Ascending aorta (tissue), 2 donors: Measurements from ENCODE around the gene GPR65. TPM values are rescaled to one million over a fixed set of nuclear protein-coding genes. Genes with fewer than 3 reads are reported as not detected.

Experiments
- DNase-seq, 2 donors: peaks; one replicate each; pipeline ENCODE4 v3.0.0-alpha.2; 2019; ENCODE audit warnings: low spot score in 2 of 2
- H3K27ac ChIP-seq, 2 donors: fragments of 200-600 bp; sonication (generic); one replicate each; pipeline ENCODE4 v1.5.1; 2016 to 2017; ENCODE audit warnings: mild to moderate bottlenecking in 1 of 2
- H3K27me3 ChIP-seq: fragments of 200-600 bp; sonication (generic); one replicate; pipeline ENCODE4 v1.5.1; 2017
- H3K36me3 ChIP-seq, 2 donors: fragments of 200-600 bp; sonication (generic); one replicate each; pipeline ENCODE4 v1.5.1; 2016
- H3K4me1 ChIP-seq, 2 donors: fragments of 200-600 bp; sonication (generic); one replicate each; pipeline ENCODE4 v1.5.1; 2016 to 2017; ENCODE audit warnings: mild to moderate bottlenecking in 1 of 2
- H3K4me3 ChIP-seq, 2 donors: fragments of 200-600 bp; sonication (generic); one replicate each; pipeline ENCODE4 v1.5.1; 2016 to 2017; ENCODE audit warnings: mild to moderate bottlenecking in 1 of 2
- H3K9me3 ChIP-seq, 2 donors: fragments of 200-600 bp; sonication (generic); one replicate each; pipeline ENCODE4 v1.5.1; 2016
- CTCF ChIP-seq, 3 experiments: fragments of 200-600 bp in 2 of 3; fragments of 450-650 bp in 1 of 3; sonication (generic) in 2 of 3; IDR thresholded peaks; one replicate each; pipeline ENCODE4 v1.5.1; 2016 to 2019; ENCODE audit warnings: antibody characterized with exemption in 3 of 3, mild to moderate bottlenecking in 1 of 3, moderate library complexity in 1 of 3
- intact Hi-C: fragments of 100-400 bp; cut with DNase I; formaldehyde crosslinking; loops from one replicate; pipeline ENCODE4 v1.15.1; 2023
- total RNA-seq: library from RNA; depleted of rRNA; stranded (reverse); fragments of >200 nt; gene quantifications from one replicate; pipeline ENCODE4 v1.1.0, GENCODE V29; 2016

Gene GPR65
- total RNA-seq, 1 donor from 2014 or later: 0.32 TPM

GRCh38 chr14:88009486-88009885, 4.6 kb downstream of the GPR65 start:
- H3K36me3 ChIP-seq: no peaks in the 10 kb centered on the region
- no peak for TF ChIP-seq CTCF (IDR thresholded peaks at IDR 0.05)
- intact Hi-C loops: no loop called here

GRCh38 chr14:88010331-88010730, 5.4 kb downstream of the GPR65 start:
- H3K4me1 ChIP-seq: no peaks in the 10 kb centered on the region
- no peak overlapping the region for H3K4me3 ChIP-seq
- intact Hi-C loops: loop anchor here (5.0 kb wide), 1 partner anchor 157 kb away; no protein-coding TSS in a partner anchor
- TF ChIP-seq CTCF (IDR thresholded peaks at IDR 0.05): no peak
- no peaks in the 10 kb centered on the region for H3K36me3 ChIP-seq
- no peak overlapping the region for H3K27ac ChIP-seq
- no peaks in the 10 kb centered on the region for H3K27me3 ChIP-seq
- no peak for DNase-seq
- no peaks in the 10 kb centered on the region for H3K9me3 ChIP-seq

More at GRCh38 chr14:88009486-88009885, 4.6 kb downstream of the GPR65 start:
- Histone ChIP-seq H3K9me3 (no peaks in the 10 kb centered on the region), H3K27ac (no peak overlapping the region), H3K27me3 (no peaks in the 10 kb centered on the region), H3K4me3 (no peak overlapping the region), H3K4me1 (no peaks in the 10 kb centered on the region)
- no peak for DNase-seq

GRCh38 chr14:88012495-88012894, 7.6 kb downstream of the GPR65 start:
- intact Hi-C loops: loop anchor here (5.0 kb wide), 1 partner anchor 155 kb away; no protein-coding TSS in a partner anchor
- TF ChIP-seq CTCF (IDR thresholded peaks at IDR 0.05): no peak
- no peak overlapping the region for H3K4me3 ChIP-seq
- H3K27ac ChIP-seq: no peak overlapping the region
- no peaks in the 10 kb centered on the region for H3K4me1 ChIP-seq
- no peaks in the 10 kb centered on the region for H3K27me3 ChIP-seq
- H3K36me3 ChIP-seq: no peaks in the 10 kb centered on the region
- DNase-seq: no peak
- no peaks in the 10 kb centered on the region for H3K9me3 ChIP-seq

GRCh38 chr14:88013750-88014349, 8.9 kb downstream of the GPR65 start:
- no peak overlapping the region for H3K4me3 ChIP-seq
- peak; percentile 25 to 85 for DNase-seq
- H3K27ac ChIP-seq: no peak overlapping the region
- H3K27me3 ChIP-seq: no peaks in the 10 kb centered on the region
- TF ChIP-seq CTCF (IDR thresholded peaks at IDR 0.05): peak; percentile 67 to 89 (median 76)
- no peaks in the 10 kb centered on the region for H3K36me3 ChIP-seq
- intact Hi-C loops: loop anchor here (5.0 kb wide), 1 partner anchor 153 kb away; no protein-coding TSS in a partner anchor
- no peaks in the 10 kb centered on the region for H3K9me3 ChIP-seq
- H3K4me1 ChIP-seq: no peaks in the 10 kb centered on the region

- intact Hi-C loops: no loop called here
- Histone ChIP-seq H3K9me3 (no peaks in the 10 kb centered on the region), H3K27me3 (no peaks in the 10 kb centered on the region), H3K4me1 (no peaks in the 10 kb centered on the region), H3K27ac (no peak overlapping the region), H3K36me3 (no peaks in the 10 kb centered on the region), H3K4me3 (no peak overlapping the region)
- no peak for DNase-seq
- TF ChIP-seq CTCF (IDR thresholded peaks at IDR 0.05): no peak
Observed at GRCh38 chr14:88016768-88017167, 11.8 kb downstream of the GPR65 start.
